DOHH2 (cell line): ENCODE results near the gene ACTR6.

ENCODE experiments used
- H3F3A ChIP-seq: fragments of 200-600 bp; sonication (generic), shearing (Covaris generic); 2 replicates; pipeline ENCODE4 v1.6.0; 2016; ENCODE audit warnings: antibody characterized with exemption, mild to moderate bottlenecking; ENCODE audit not compliant: control insufficient read depth, insufficient read depth
- H3K27ac ChIP-seq: fragments of 200-600 bp; sonication (generic); 2 replicates; pipeline ENCODE4 v1.5.1; 2014; ENCODE audit warnings: low read depth, mild to moderate bottlenecking, low read length, moderate library complexity
- H3K27me3 ChIP-seq: fragments of 200-600 bp; sonication (generic); 2 replicates; pipeline ENCODE4 v1.6.1; 2014; ENCODE audit warnings: mild to moderate bottlenecking, low read length, mixed read lengths; ENCODE audit not compliant: control insufficient read depth
- H3K36me3 ChIP-seq: fragments of 200-600 bp; sonication (generic); 2 replicates; pipeline ENCODE4 v1.6.1; 2014; ENCODE audit warnings: mild to moderate bottlenecking, low read length, moderate library complexity, mixed read lengths; ENCODE audit not compliant: control insufficient read depth
- H3K4me1 ChIP-seq: fragments of 200-600 bp; sonication (generic); 2 replicates; pipeline ENCODE4 v1.6.1; 2014; ENCODE audit warnings: mild to moderate bottlenecking, low read length, mixed read lengths; ENCODE audit not compliant: control insufficient read depth
- H3K4me2 ChIP-seq: fragments of 200-600 bp; sonication (generic); 2 replicates; pipeline ENCODE4 v1.6.0; 2014; ENCODE audit warnings: mild to moderate bottlenecking, low read length, moderate library complexity
- H3K4me3 ChIP-seq: fragments of 200-600 bp; sonication (generic); 2 replicates; pipeline ENCODE4 v1.5.1; 2014; ENCODE audit warnings: mild to moderate bottlenecking, low read length, mixed read lengths
- H3K79me2 ChIP-seq: fragments of 200-600 bp; sonication (generic); 2 replicates; pipeline ENCODE4 v1.6.1; 2014; ENCODE audit warnings: mild to moderate bottlenecking, low read length, mixed read lengths; ENCODE audit not compliant: control insufficient read depth
- H3K9me2 ChIP-seq: fragments of 200-600 bp; sonication (generic); replicated peaks from 2 replicates; pipeline ENCODE4 v1.6.1; 2014; ENCODE audit warnings: mild to moderate bottlenecking, low read length, mixed read lengths; ENCODE audit not compliant: control insufficient read depth
- H3K9me3 ChIP-seq: fragments of 200-600 bp; sonication (generic); 2 replicates; pipeline ENCODE4 v1.6.1; 2014; ENCODE audit warnings: antibody characterized with exemption, low read length, mixed read lengths; ENCODE audit not compliant: control insufficient read depth, insufficient read depth
- H4K20me1 ChIP-seq: fragments of 200-600 bp; sonication (generic); 2 replicates; pipeline ENCODE4 v1.6.0; 2014; ENCODE audit warnings: low read depth, mild to moderate bottlenecking, antibody characterized with exemption, low read length, moderate library complexity; ENCODE audit not compliant: control insufficient read depth, insufficient read depth
- CTCF ChIP-seq: fragments of 200-600 bp; sonication (generic); IDR thresholded peaks from one replicate; pipeline ENCODE4 v1.5.1; 2014; ENCODE audit warnings: antibody characterized with exemption, mild to moderate bottlenecking, low read depth, low read length; ENCODE audit not compliant: poor library complexity, severe bottlenecking
- EZH2phosphoT487 ChIP-seq: fragments of 200-600 bp; sonication (generic); IDR thresholded peaks from 2 replicates; pipeline ENCODE4 v1.6.1; 2017; ENCODE audit warnings: borderline replicate concordance, mild to moderate bottlenecking, antibody characterized with exemption, low read length, moderate library complexity, mixed read lengths

Gene ACTR6

GRCh38 chr12:100168562-100168961 is 32.1 kb upstream of the ACTR6 start:
- Histone ChIP-seq H4K20me1 (no peaks in the 10 kb centered on the region), H3K4me1 (no peaks in the 10 kb centered on the region), H3F3A (no peaks in the 10 kb centered on the region), H3K9me3 (no peaks in the 10 kb centered on the region), H3K27me3 (no peaks in the 10 kb centered on the region), H3K4me2 (no peak overlapping the region), H3K4me3 (no peak overlapping the region), H3K9me2 (no peaks in the 10 kb centered on the region), H3K27ac (no peak overlapping the region), H3K36me3 (peaks cover 7% of the 10 kb centered on the region; the same call in 1 of the 2 replicates), H3K79me2 (no peaks in the 10 kb centered on the region)
- TF ChIP-seq CTCF (no peak), EZH2phosphoT487 (no peak)

- H3K9me3 ChIP-seq, result no peaks in the 10 kb centered on the region
- H3K4me3 ChIP-seq, result no peak overlapping the region
- no peaks in the 10 kb centered on the region for H3K4me1 ChIP-seq
- TF ChIP-seq CTCF (no peak), EZH2phosphoT487 (no peak)
- peaks cover 9% of the 10 kb centered on the region for H3K36me3 ChIP-seq
- H3K27ac ChIP-seq, result no peak overlapping the region
- no peaks in the 10 kb centered on the region for H3K27me3 ChIP-seq
- no peaks in the 10 kb centered on the region for H4K20me1 ChIP-seq
- H3F3A ChIP-seq, result no peaks in the 10 kb centered on the region
- H3K4me2 ChIP-seq, result no peak overlapping the region
- H3K9me2 ChIP-seq, result no peaks in the 10 kb centered on the region
- H3K79me2 ChIP-seq, result no peaks in the 10 kb centered on the region
These were observed 31.3 kb upstream of the ACTR6 start for GRCh38 chr12:100169345-100169744.

- TF ChIP-seq EZH2phosphoT487 (no peak), CTCF (no peak)
- Histone ChIP-seq H3K9me2 (no peaks in the 10 kb centered on the region), H3K4me2 (no peak overlapping the region), H3K79me2 (no peaks in the 10 kb centered on the region), H3K27ac (no peak overlapping the region), H4K20me1 (no peaks in the 10 kb centered on the region), H3K36me3 (peaks cover 10% of the 10 kb centered on the region), H3F3A (no peaks in the 10 kb centered on the region), H3K27me3 (no peaks in the 10 kb centered on the region), H3K9me3 (no peaks in the 10 kb centered on the region), H3K4me1 (no peaks in the 10 kb centered on the region), H3K4me3 (no peak overlapping the region)
These were observed 30.2 kb upstream of the ACTR6 start for GRCh38 chr12:100170313-100170858.
